IMR-90 (cell line): ENCODE results near the gene MYO1G. TPM values are rescaled to one million over a fixed set of nuclear protein-coding genes. Genes with fewer than 3 reads are reported as not detected.

ENCODE experiments used
- ATAC-seq: fragments of 200-7000 bp; cut with Tn5 transposase; 2 replicates; pipeline ENCODE4 v1.9.1; 2020; ENCODE audit warnings: low read depth, mild to moderate bottlenecking, moderate library complexity
- BruUV-seq: library from RNA; stranded (reverse); fragments of 400-500 nt; replicated peaks from 2 replicates; lab custom pipeline; 2021; lab: Mats Ljungman, UMichigan
- CTCF ChIA-PET: fragments of 300-600 bp; formaldehyde crosslinking; extraction: SDS; loops from one replicate; lab custom pipeline; 2021; ENCODE audit warnings: antibody characterized with exemption; lab: Yijun Ruan, JAX
- POLR2A ChIA-PET: fragments of 300-600 bp; sonication (Branson Sonifier 250); formaldehyde crosslinking; loops from one replicate; lab custom pipeline; 2022; ENCODE audit warnings: antibody characterized with exemption; ENCODE audit not compliant: unreplicated experiment; lab: Charles Lee
- DNase-seq: peaks from one replicate; pipeline ENCODE4 v3.0.0; 2013
- H2AFZ ChIP-seq: replicated peaks from 2 replicates; pipeline ENCODE3; 2013; ENCODE audit warnings: low read length, mild to moderate bottlenecking; ENCODE audit not compliant: poor library complexity
- H2AK5ac ChIP-seq: 2 replicates; pipeline ENCODE4 v1.6.1; 2013; ENCODE audit warnings: low read depth, low read length, inconsistent platforms
- H2AK9ac ChIP-seq: replicated peaks from 2 replicates; pipeline ENCODE3; 2013; ENCODE audit warnings: mild to moderate bottlenecking, low read depth, low read length, moderate library complexity; ENCODE audit not compliant: poor library complexity
- H2BK120ac ChIP-seq: 2 replicates; pipeline ENCODE4 v1.6.1; 2013; ENCODE audit warnings: low read depth, low read length, inconsistent platforms
- H2BK15ac ChIP-seq: 3 replicates; pipeline ENCODE4 v1.6.1; 2013; ENCODE audit warnings: low read depth, low read length, inconsistent platforms
- H2BK20ac ChIP-seq: 2 replicates; pipeline ENCODE4 v1.6.1; 2013; ENCODE audit warnings: low read depth, mild to moderate bottlenecking, inconsistent platforms, low read length, moderate library complexity
- H2BK5ac ChIP-seq: 2 replicates; pipeline ENCODE4 v1.6.1; 2013; ENCODE audit warnings: mild to moderate bottlenecking, low read depth, low read length, inconsistent platforms; ENCODE audit not compliant: poor library complexity, severe bottlenecking
- H3K14ac ChIP-seq: replicated peaks from 2 replicates; pipeline ENCODE4 v1.6.1; 2013; ENCODE audit warnings: low read depth, low read length, inconsistent platforms
- H3K18ac ChIP-seq: 2 replicates; pipeline ENCODE4 v1.6.1; 2013; ENCODE audit warnings: low read depth, low read length, control low read depth
- H3K23ac ChIP-seq: 2 replicates; pipeline ENCODE4 v1.6.1; 2013; ENCODE audit warnings: low read depth, low read length, inconsistent platforms
- H3K27ac ChIP-seq: 2 replicates; pipeline ENCODE4 v1.5.1; 2013; ENCODE audit warnings: mild to moderate bottlenecking, control low read depth, low read length; ENCODE audit not compliant: insufficient read depth
- H3K27me3 ChIP-seq: 2 replicates; pipeline ENCODE4 v1.6.1; 2013; ENCODE audit warnings: low read length; ENCODE audit not compliant: control insufficient read depth, insufficient read depth
- H3K36me3 ChIP-seq: 2 replicates; pipeline ENCODE4 v1.6.1; 2013; ENCODE audit warnings: low read length, mixed read lengths; ENCODE audit not compliant: control insufficient read depth, insufficient read depth
- H3K4ac ChIP-seq: 2 replicates; pipeline ENCODE4 v1.6.1; 2013; ENCODE audit warnings: low read depth, low read length, inconsistent platforms
- H3K4me1 ChIP-seq: 2 replicates; pipeline ENCODE4 v1.6.1; 2013; ENCODE audit warnings: low read length, mixed read lengths; ENCODE audit not compliant: control insufficient read depth, insufficient read depth
- H3K4me2 ChIP-seq: 2 replicates; pipeline ENCODE4 v1.6.1; 2013; ENCODE audit warnings: low read depth, mild to moderate bottlenecking, control low read depth, low read length, moderate library complexity
- H3K4me3 ChIP-seq: 2 replicates; pipeline ENCODE4 v1.5.1; 2013; ENCODE audit warnings: low read depth, mild to moderate bottlenecking, control low read depth, low read length, moderate library complexity; ENCODE audit not compliant: insufficient read depth
- H3K56ac ChIP-seq: 2 replicates; pipeline ENCODE4 v1.6.1; 2013; ENCODE audit warnings: low read length, inconsistent platforms; ENCODE audit not compliant: insufficient read depth; ENCODE audit errors: extremely low read depth
- H3K79me1 ChIP-seq, 2 experiments: 2 replicates each; pipeline ENCODE4 v1.6.1; 2013; ENCODE audit warnings: low read length in 2 of 2, inconsistent platforms in 1 of 2, low read depth in 1 of 2
- H3K9ac ChIP-seq: 2 replicates; pipeline ENCODE4 v1.6.1; 2013; ENCODE audit warnings: low read depth, low read length, control low read depth
- H3K9me1 ChIP-seq: 2 replicates; pipeline ENCODE4 v1.6.1; 2013; ENCODE audit warnings: low read length, inconsistent platforms; ENCODE audit not compliant: insufficient read depth
- H3K9me3 ChIP-seq: 2 replicates; pipeline ENCODE4 v1.6.1; 2013; ENCODE audit warnings: low read length; ENCODE audit not compliant: control insufficient read depth, insufficient read depth
- H4K20me1 ChIP-seq: 2 replicates; pipeline ENCODE4 v1.6.1; 2013; ENCODE audit warnings: low read length, inconsistent platforms; ENCODE audit not compliant: insufficient read depth
- H4K5ac ChIP-seq: 2 replicates; pipeline ENCODE4 v1.6.1; 2013; ENCODE audit warnings: mild to moderate bottlenecking, low read depth, low read length, control low read depth
- H4K8ac ChIP-seq, 2 experiments: 2 replicates each; pipeline ENCODE4 v1.6.1; 2013; ENCODE audit warnings: low read depth in 2 of 2, low read length in 2 of 2, control low read depth in 1 of 2, inconsistent platforms in 1 of 2
- H4K91ac ChIP-seq: 2 replicates; pipeline ENCODE4 v1.6.1; 2013; ENCODE audit warnings: low read depth, low read length, inconsistent platforms; ENCODE audit not compliant: insufficient read depth
- BHLHE40 ChIP-seq: fragments of 150-350 bp; IDR thresholded peaks from 2 replicates; pipeline ENCODE4 v1.6.1; 2016; ENCODE audit warnings: mild to moderate bottlenecking, low read depth, low read length
- CHD1 ChIP-seq: IDR thresholded peaks from 2 replicates; pipeline ENCODE4 v1.6.1; 2012; ENCODE audit warnings: low read depth, low read length, improper control_type of control experiment
- FOS ChIP-seq: fragments of 150-350 bp; IDR thresholded peaks from 2 replicates; pipeline ENCODE4 v1.6.1; 2016; ENCODE audit warnings: low read depth, low read length
- MAFK ChIP-seq: IDR thresholded peaks from 2 replicates; pipeline ENCODE4 v1.6.1; 2012; ENCODE audit warnings: low read depth, low read length, improper control_type of control experiment
- MAZ ChIP-seq: IDR thresholded peaks from 2 replicates; pipeline ENCODE4 v1.6.1; 2012; ENCODE audit warnings: low read depth, mild to moderate bottlenecking, low read length, improper control_type of control experiment, moderate library complexity, borderline replicate concordance
- MXI1 ChIP-seq: IDR thresholded peaks from 2 replicates; pipeline ENCODE4 v1.6.1; 2012; ENCODE audit warnings: low read depth, mild to moderate bottlenecking, low read length, moderate library complexity, borderline replicate concordance
- NFE2L2 ChIP-seq: fragments of 150-350 bp; IDR thresholded peaks from 2 replicates; pipeline ENCODE4 v1.6.1; 2016; ENCODE audit warnings: low read depth, mild to moderate bottlenecking, low read length
- POLR2A ChIP-seq: IDR thresholded peaks from 2 replicates; pipeline ENCODE4 v1.6.1; 2012; ENCODE audit warnings: mild to moderate bottlenecking, low read depth, low read length
- RAD21 ChIP-seq: IDR thresholded peaks from 2 replicates; pipeline ENCODE4 v1.6.1; 2012; ENCODE audit warnings: low read length, improper control_type of control experiment
- RCOR1 ChIP-seq: IDR thresholded peaks from 2 replicates; pipeline ENCODE4 v1.6.1; 2012; ENCODE audit warnings: mild to moderate bottlenecking, low read length, improper control_type of control experiment; ENCODE audit not compliant: insufficient replicate concordance
- WGBS, 2 experiments: methylation state at CpG; one replicate each; pipeline versions ENCODE4 v1.1.5 to v1.1.7; 2013; ENCODE audit warnings: missing lambda C conversion rate in 2 of 2; ENCODE audit not compliant: insufficient read length in 1 of 2; ENCODE audit errors: extremely low coverage in 2 of 2; 5-methylcytosine and 5-hydroxymethylcytosine counted together
- dilution Hi-C: fragments of 300-500 bp; cut with HindIII; formaldehyde crosslinking; loops from one replicate; pipeline ENCODE4 v1.14.3; 2018; ENCODE audit warnings: low sequenced_read_pairs; ENCODE audit not compliant: unreplicated experiment
- in situ Hi-C: fragments of 300-500 bp; cut with MboI; formaldehyde crosslinking; loops from 3 replicates; pipeline ENCODE4 v1.14.3; 2019; ENCODE audit warnings: low sequenced_read_pairs, inconsistent platforms, mixed read lengths
- intact Hi-C: fragments of 100-400 bp; cut with micrococcal nuclease; formaldehyde crosslinking; loops from 2 replicates; pipeline ENCODE4 v1.10.0; 2022
- polyA plus RNA-seq, 3 experiments: library from polyadenylated mRNA; depleted of rRNA; stranded (reverse); fragments of >200 nt; gene quantifications; 2 replicates each; pipeline ENCODE4 v1.2.3, GENCODE V29; 2012; ENCODE audit warnings: low replicate concordance in 1 of 3
- total RNA-seq: library from RNA; depleted of rRNA; stranded (reverse); fragments of >200 nt; gene quantifications from 2 replicates; pipeline ENCODE4 v1.2.3, GENCODE V29; 2012
- TF ChIP-seq, protein P1 (sequence below): fragments of 150-350 bp; IDR thresholded peaks from 2 replicates; pipeline ENCODE4 v1.6.1; 2016; ENCODE audit warnings: low read depth, mild to moderate bottlenecking, low read length, moderate library complexity, borderline replicate concordance

MYO1G gene
- total and polyA plus RNA-seq, 2 of the 4 experiments (the other 2 are of a cell fraction): under 0.01 to 0.02 TPM

GRCh38 chr7:44979481-44980392 is 922 bp upstream of the MYO1G start (continued):
- TF ChIP-seq NFE2L2: no peak
- no peak for TF ChIP-seq RAD21
- no peak for TF ChIP-seq RCOR1

DNA sequence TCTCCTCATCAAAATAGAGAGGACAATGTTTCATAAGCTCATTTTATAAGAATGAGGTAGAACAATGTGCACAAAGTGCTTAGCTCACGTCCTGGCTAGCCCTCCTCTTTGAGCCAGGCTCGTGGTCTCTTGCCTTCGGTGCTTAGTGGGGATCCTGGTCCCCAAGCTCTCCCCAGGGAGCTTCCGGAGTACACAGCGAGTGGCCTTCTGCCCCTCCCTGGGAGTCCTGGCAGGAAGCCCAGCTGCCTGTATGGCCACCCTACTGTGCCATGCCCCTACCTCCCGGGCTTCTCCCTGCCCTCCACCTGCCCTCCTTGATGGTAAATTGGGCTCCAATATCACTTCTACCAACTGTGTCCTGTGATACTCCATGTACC is 868 bp downstream of the MYO1G start:
- Histone ChIP-seq H2BK120ac (no peak overlapping the region), H2AK5ac (no peak overlapping the region), H2BK20ac (no peak overlapping the region), H3K27me3 (peaks cover 2% of the 10 kb centered on the region; the same call in 1 of the 2 replicates), H3K4me2 (no peak overlapping the region), H4K91ac (no peak overlapping the region), H3K9ac (no peak overlapping the region), H2AK9ac (peak overlapping the region; percentile 34), H3K4me1 (peaks cover 10% of the 10 kb centered on the region), H2AFZ (no peak overlapping the region), H2BK15ac (no peak overlapping the region), H3K4ac (no peak overlapping the region), H4K5ac (no peak overlapping the region), H3K27ac (no peak overlapping the region), H2BK5ac (no peak overlapping the region), H3K18ac (no peak overlapping the region), H3K36me3 (peaks cover 8% of the 10 kb centered on the region), H3K9me1 (peaks cover 15% of the 10 kb centered on the region), H4K20me1 (peaks cover 6% of the 10 kb centered on the region; the same call in 1 of the 2 replicates), H4K8ac (no peak overlapping the region), H3K9me3 (no peaks in the 10 kb centered on the region), H3K56ac (no peak overlapping the region), H3K4me3 (no peak overlapping the region), H3K14ac (no peak overlapping the region), H3K79me1 (peaks cover 0 to 5% of the 10 kb centered on the region in 2 experiments; a peak in 3 of 4 replicates), H3K23ac (no peak overlapping the region)
- CTCF ChIA-PET: no interaction called here
- POLR2A ChIA-PET: no interaction called here
- no peak for ATAC-seq
- no peak for TF ChIP-seq BHLHE40
- no peak for TF ChIP-seq MAFK
- no peak for TF ChIP-seq RCOR1
- TF ChIP-seq CHD1: no peak
- no peak for TF ChIP-seq MXI1
- TF ChIP-seq, protein P1, sequence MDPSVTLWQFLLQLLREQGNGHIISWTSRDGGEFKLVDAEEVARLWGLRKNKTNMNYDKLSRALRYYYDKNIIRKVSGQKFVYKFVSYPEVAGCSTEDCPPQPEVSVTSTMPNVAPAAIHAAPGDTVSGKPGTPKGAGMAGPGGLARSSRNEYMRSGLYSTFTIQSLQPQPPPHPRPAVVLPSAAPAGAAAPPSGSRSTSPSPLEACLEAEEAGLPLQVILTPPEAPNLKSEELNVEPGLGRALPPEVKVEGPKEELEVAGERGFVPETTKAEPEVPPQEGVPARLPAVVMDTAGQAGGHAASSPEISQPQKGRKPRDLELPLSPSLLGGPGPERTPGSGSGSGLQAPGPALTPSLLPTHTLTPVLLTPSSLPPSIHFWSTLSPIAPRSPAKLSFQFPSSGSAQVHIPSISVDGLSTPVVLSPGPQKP: no peak
- no peak for TF ChIP-seq POLR2A
- TF ChIP-seq NFE2L2: no peak
- no peak for TF ChIP-seq FOS
- no peak for TF ChIP-seq MAZ
- no TSS peak for BruUV-seq
- intact Hi-C loops: no loop called here
- DNase-seq: no peak
- in situ Hi-C loops: no loop called here
- WGBS, 2 experiments: no CpG with 5 or more reads among the region's 6 CpGs
- dilution Hi-C loops: no loop called here
